ENCODE data around the gene KIZ. TPM values are rescaled to one million over a fixed set of nuclear protein-coding genes. Genes with fewer than 3 reads are reported as not detected.

KIZ gene
- total RNA-seq, 1 donor from 2014 or later = 12.2 TPM

DNA sequence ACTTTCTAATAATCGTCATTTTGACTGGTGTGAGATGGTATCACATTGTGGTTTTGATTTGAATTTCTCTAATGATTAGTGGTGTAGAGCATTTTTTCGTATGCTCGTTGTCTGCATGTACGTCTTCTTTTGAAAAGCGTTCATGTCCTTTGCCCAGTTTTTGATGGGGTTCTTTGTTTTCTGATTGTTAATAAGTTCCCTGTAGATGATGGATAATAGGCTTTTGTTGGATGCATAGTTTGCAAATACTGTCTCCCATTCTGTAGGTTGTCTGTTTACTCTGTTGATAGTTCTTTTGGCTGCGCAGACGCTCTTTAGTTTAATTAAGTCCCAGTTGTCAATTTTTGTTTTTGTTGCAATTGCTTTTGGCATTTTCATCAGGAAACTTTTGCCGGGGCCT, 144.9 kb downstream of the KIZ start:
- H3K4me3 Mint-ChIP-seq (ENCODE audit: unreplicated experiment) = no peak overlapping the region
- no peak for DNase-seq (ENCODE audit: low spot score)
- H3K27me3 Mint-ChIP-seq (ENCODE audit: low read depth) = peaks cover 6% of the 10 kb centered on the region
- peaks cover 15% of the 10 kb centered on the region for H3K9me3 Mint-ChIP-seq (ENCODE audit: low read depth)
- H3K4me1 Mint-ChIP-seq (ENCODE audit: low read depth) = peaks cover 4% of the 10 kb centered on the region
- no peaks in the 10 kb centered on the region for H3K36me3 Mint-ChIP-seq (ENCODE audit: low read depth)
- no peak overlapping the region for H3K27ac Mint-ChIP-seq (ENCODE audit: unreplicated experiment)
- TF ChIP-seq, protein P1, sequence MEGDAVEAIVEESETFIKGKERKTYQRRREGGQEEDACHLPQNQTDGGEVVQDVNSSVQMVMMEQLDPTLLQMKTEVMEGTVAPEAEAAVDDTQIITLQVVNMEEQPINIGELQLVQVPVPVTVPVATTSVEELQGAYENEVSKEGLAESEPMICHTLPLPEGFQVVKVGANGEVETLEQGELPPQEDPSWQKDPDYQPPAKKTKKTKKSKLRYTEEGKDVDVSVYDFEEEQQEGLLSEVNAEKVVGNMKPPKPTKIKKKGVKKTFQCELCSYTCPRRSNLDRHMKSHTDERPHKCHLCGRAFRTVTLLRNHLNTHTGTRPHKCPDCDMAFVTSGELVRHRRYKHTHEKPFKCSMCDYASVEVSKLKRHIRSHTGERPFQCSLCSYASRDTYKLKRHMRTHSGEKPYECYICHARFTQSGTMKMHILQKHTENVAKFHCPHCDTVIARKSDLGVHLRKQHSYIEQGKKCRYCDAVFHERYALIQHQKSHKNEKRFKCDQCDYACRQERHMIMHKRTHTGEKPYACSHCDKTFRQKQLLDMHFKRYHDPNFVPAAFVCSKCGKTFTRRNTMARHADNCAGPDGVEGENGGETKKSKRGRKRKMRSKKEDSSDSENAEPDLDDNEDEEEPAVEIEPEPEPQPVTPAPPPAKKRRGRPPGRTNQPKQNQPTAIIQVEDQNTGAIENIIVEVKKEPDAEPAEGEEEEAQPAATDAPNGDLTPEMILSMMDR (IDR thresholded peaks at IDR 0.05) = no peak

DNA sequence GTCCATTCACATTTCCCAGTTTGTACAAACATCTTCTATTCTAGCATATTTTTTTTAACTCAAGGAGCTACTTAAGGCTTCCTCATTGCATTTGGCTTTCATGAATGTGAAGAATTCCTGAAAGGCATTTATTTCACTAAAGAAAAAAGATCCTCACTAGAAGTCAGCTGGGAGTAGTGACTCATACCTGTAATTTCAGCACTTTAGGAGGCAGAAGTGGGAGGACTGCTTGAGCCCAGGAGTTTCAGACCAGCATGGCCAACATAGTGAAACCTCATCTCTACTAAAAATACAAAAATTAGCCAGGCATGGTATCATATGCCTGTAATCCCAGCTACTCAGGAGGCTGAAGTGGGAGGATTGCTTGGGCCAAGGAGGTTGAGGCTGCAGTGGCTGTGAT, 146.4 kb downstream of the KIZ start:
- H3K27ac Mint-ChIP-seq (ENCODE audit: unreplicated experiment) = peak overlapping the region; percentile 33
- H3K4me1 Mint-ChIP-seq (ENCODE audit: low read depth) = peaks cover 4% of the 10 kb centered on the region
- no peak overlapping the region for H3K4me3 Mint-ChIP-seq (ENCODE audit: unreplicated experiment)
- H3K27me3 Mint-ChIP-seq (ENCODE audit: low read depth) = peaks cover 6% of the 10 kb centered on the region
- no peaks in the 10 kb centered on the region for H3K36me3 Mint-ChIP-seq (ENCODE audit: low read depth)
- TF ChIP-seq, protein P1 (IDR thresholded peaks at IDR 0.05) = no peak
- no peak for DNase-seq (ENCODE audit: low spot score)
- peaks cover 8% of the 10 kb centered on the region for H3K9me3 Mint-ChIP-seq (ENCODE audit: low read depth)

DNA sequence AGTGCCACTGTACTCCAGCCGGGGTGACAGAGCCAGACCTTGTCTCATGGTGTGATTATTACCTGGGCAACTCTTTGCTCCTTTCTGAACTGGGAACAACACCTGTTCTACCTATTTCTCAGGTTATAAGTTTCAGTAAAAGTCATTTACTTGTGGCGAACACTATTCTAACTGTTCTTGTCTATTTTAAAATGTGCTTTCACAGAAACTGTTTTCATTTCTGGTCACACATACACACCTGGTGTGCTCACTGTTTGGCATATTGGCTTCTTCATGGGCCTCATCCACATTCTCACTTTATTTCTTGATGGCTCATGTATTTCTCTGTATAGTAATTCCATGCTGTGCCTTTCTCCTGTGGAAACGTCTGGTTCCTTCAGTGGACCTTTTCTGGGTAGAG, 146.8 kb downstream of the KIZ start:
- H3K4me3 Mint-ChIP-seq (ENCODE audit: unreplicated experiment) = no peak overlapping the region

DNA sequence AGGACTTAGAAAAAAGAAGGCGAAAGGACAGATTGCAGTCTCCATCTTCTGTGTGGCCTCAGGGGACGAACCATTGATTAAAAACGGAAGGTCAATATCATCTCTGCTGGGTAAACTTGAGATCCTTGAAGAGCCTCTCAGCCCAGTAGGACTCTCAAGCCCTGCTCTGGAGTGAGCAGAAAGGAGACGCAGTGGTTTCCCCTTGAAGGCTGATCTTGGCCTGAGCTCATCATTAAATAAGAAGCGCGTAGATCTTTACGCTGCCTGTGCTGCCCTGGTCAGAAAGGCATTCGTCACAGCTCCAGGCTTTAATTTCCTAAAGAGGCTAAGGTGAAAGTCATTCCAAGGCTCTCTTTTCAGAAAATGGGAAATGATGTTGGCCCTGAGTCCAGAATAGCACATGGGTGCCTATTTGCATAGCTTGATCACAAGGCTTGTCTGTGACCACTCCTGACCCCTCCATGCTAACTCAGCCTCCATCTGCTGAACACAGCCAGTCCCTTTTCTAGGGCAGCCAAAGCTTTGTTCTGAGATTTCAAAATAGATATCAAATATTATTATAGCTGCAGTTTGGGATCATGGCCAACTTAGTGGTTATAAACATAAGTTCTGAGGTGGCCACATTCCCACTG, 148.0 kb downstream of the KIZ start:
- peaks cover 3% of the 10 kb centered on the region for H3K9me3 Mint-ChIP-seq (ENCODE audit: low read depth)
- TF ChIP-seq, protein P1 (IDR thresholded peaks at IDR 0.05) = no peak
- no peak overlapping the region for H3K27ac Mint-ChIP-seq (ENCODE audit: unreplicated experiment)
- peaks cover 4% of the 10 kb centered on the region for H3K4me1 Mint-ChIP-seq (ENCODE audit: low read depth)
- no peak overlapping the region for H3K4me3 Mint-ChIP-seq (ENCODE audit: unreplicated experiment)
- H3K36me3 Mint-ChIP-seq (ENCODE audit: low read depth) = no peaks in the 10 kb centered on the region
- peaks cover 17% of the 10 kb centered on the region for H3K27me3 Mint-ChIP-seq (ENCODE audit: low read depth)
- no peak for DNase-seq (ENCODE audit: low spot score)

More for the DNA sequence above, 146.8 kb downstream of the KIZ start:
- H3K27me3 Mint-ChIP-seq (ENCODE audit: low read depth) = peaks cover 6% of the 10 kb centered on the region
- DNase-seq (ENCODE audit: low spot score) = no peak
- no peaks in the 10 kb centered on the region for H3K36me3 Mint-ChIP-seq (ENCODE audit: low read depth)
- no peak overlapping the region for H3K27ac Mint-ChIP-seq (ENCODE audit: unreplicated experiment)
- H3K9me3 Mint-ChIP-seq (ENCODE audit: low read depth) = peaks cover 5% of the 10 kb centered on the region
- H3K4me1 Mint-ChIP-seq (ENCODE audit: low read depth) = peaks cover 4% of the 10 kb centered on the region
- TF ChIP-seq, protein P1 (IDR thresholded peaks at IDR 0.05) = no peak

DNA sequence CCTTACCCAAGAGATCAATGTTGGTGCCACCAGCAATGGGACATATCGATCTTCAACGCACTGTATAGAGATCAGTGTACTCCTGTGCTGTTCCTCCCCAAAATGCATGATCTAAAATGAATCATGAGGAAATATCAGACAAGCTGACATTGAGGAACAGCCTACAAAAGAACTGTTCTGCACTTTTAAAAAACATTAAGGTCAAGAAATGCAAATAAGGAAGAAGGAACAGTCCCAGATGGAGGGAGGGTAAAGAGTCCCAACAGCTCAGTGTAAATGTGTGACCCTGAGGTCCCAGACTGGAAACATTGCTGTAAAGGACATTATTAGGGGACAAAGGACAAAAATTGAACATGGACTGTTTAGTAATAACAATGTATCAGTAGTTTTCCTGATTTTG, 152.9 kb downstream of the KIZ start:
- peaks cover 36% of the 10 kb centered on the region for H3K27me3 Mint-ChIP-seq (ENCODE audit: low read depth)
- peaks cover 3% of the 10 kb centered on the region for H3K36me3 Mint-ChIP-seq (ENCODE audit: low read depth)

More for the DNA sequence above, 152.9 kb downstream of the KIZ start:
- Mint-ChIP-seq H3K4me1 (ENCODE audit: low read depth) (no peaks in the 10 kb centered on the region), H3K4me3 (ENCODE audit: unreplicated experiment) (no peak overlapping the region), H3K9me3 (ENCODE audit: low read depth) (peaks cover 3% of the 10 kb centered on the region), H3K27ac (ENCODE audit: unreplicated experiment) (no peak overlapping the region)
- TF ChIP-seq, protein P1 (IDR thresholded peaks at IDR 0.05) = no peak
- DNase-seq (ENCODE audit: low spot score) = no peak
